Measurements from ENCODE around the gene ACSF2.

Gene ACSF2

GRCh38 chr17:50519141-50519834 is 93.3 kb downstream of the ACSF2 start:
- POLR2A ChIA-PET: no interaction called here
- H3K27ac ChIP-seq (ENCODE audit: insufficient read depth in 1 of 2, low read depth in 1 of 2, low read length in 2 of 2, poor library complexity in 1 of 2, severe bottlenecking in 2 of 2): no peak overlapping the region
- no peak for DNase-seq
- CTCF ChIA-PET: interaction anchor here (1.4 to 1.7 kb wide), 2 partner anchors 12 to 18 kb away, joined by 3 to 4 read pairs; no protein-coding TSS in a partner anchor
- peaks cover 0 to 3% (median 0%) of the 10 kb centered on the region in 4 experiments for H3K36me3 ChIP-seq (ENCODE audit: control insufficient read depth in 4 of 4, insufficient read depth in 4 of 4, low read length in 3 of 4)
- 87% methylated on average over 5 of the region's 8 CpGs for WGBS (ENCODE audit: insufficient coverage)
- H3K9me3 ChIP-seq (ENCODE audit: control extremely low read depth in 1 of 5, control insufficient read depth in 4 of 5, insufficient read depth in 2 of 5, low read depth in 1 of 5, low read length in 4 of 5): no peaks in the 10 kb centered on the region
- peaks cover 0 to 4% (median 0%) of the 10 kb centered on the region in 5 experiments for H3K27me3 ChIP-seq (replicated peaks in 2 of 5; ENCODE audit: control insufficient read depth in 4 of 5, insufficient read depth in 5 of 5, low read length in 4 of 5)
- H3K4me3 ChIP-seq (ENCODE audit: control insufficient read depth in 1 of 7, extremely low read depth in 1 of 7, insufficient read depth in 4 of 7, low read depth in 2 of 7, low read length in 6 of 7): no peak overlapping the region
- H3K4me1 ChIP-seq (ENCODE audit: control extremely low read depth in 1 of 4, control insufficient read depth in 4 of 4, insufficient read depth in 4 of 4, low read length in 3 of 4): no peaks in the 10 kb centered on the region

- H3K4me1 ChIP-seq (ENCODE audit: control extremely low read depth in 1 of 4, control insufficient read depth in 4 of 4, insufficient read depth in 4 of 4, low read length in 3 of 4): no peaks in the 10 kb centered on the region
- CTCF ChIA-PET: interaction anchor here (1.0 to 1.7 kb wide), 4 partner anchors 9 to 30 kb away, joined by 3 to 4 read pairs (median 4); no protein-coding TSS in a partner anchor
These were observed 94.5 kb downstream of the ACSF2 start for GRCh38 chr17:50520483-50520882.

GRCh38 chr17:50521514-50521913 is 95.5 kb downstream of the ACSF2 start:
- H3K4me1 ChIP-seq (ENCODE audit: control extremely low read depth in 1 of 4, control insufficient read depth in 4 of 4, insufficient read depth in 4 of 4, low read length in 3 of 4): no peaks in the 10 kb centered on the region
- H3K36me3 ChIP-seq (ENCODE audit: control insufficient read depth in 4 of 4, insufficient read depth in 4 of 4, low read length in 3 of 4): peaks cover 0 to 3% (median 0%) of the 10 kb centered on the region in 4 experiments
- DNase-seq: no peak
- H3K9me3 ChIP-seq (ENCODE audit: control extremely low read depth in 1 of 5, control insufficient read depth in 4 of 5, insufficient read depth in 2 of 5, low read depth in 1 of 5, low read length in 4 of 5): no peaks in the 10 kb centered on the region
- H3K27me3 ChIP-seq (replicated peaks in 2 of 5; ENCODE audit: control insufficient read depth in 4 of 5, insufficient read depth in 5 of 5, low read length in 4 of 5): peaks cover 0 to 4% (median 0%) of the 10 kb centered on the region in 5 experiments
- POLR2A ChIA-PET: no interaction called here
- 88% methylated on average over 2 of the region's 2 CpGs for WGBS (ENCODE audit: insufficient coverage)
- no peak overlapping the region for H3K4me3 ChIP-seq (ENCODE audit: control insufficient read depth in 1 of 7, extremely low read depth in 1 of 7, insufficient read depth in 4 of 7, low read depth in 2 of 7, low read length in 6 of 7)
- CTCF ChIA-PET: interaction anchor here (1.0 to 1.4 kb wide), 3 partner anchors 9 to 29 kb away, joined by 4 to 8 read pairs (median 4); no protein-coding TSS in a partner anchor
- no peak overlapping the region for H3K27ac ChIP-seq (ENCODE audit: insufficient read depth in 1 of 2, low read depth in 1 of 2, low read length in 2 of 2, poor library complexity in 1 of 2, severe bottlenecking in 2 of 2)

More at GRCh38 chr17:50520483-50520882, 94.5 kb downstream of the ACSF2 start:
- Histone ChIP-seq H3K4me3 (ENCODE audit: control insufficient read depth in 1 of 7, extremely low read depth in 1 of 7, insufficient read depth in 4 of 7, low read depth in 2 of 7, low read length in 6 of 7) (no peak overlapping the region), H3K9me3 (ENCODE audit: control extremely low read depth in 1 of 5, control insufficient read depth in 4 of 5, insufficient read depth in 2 of 5, low read depth in 1 of 5, low read length in 4 of 5) (no peaks in the 10 kb centered on the region), H3K27ac (ENCODE audit: insufficient read depth in 1 of 2, low read depth in 1 of 2, low read length in 2 of 2, poor library complexity in 1 of 2, severe bottlenecking in 2 of 2) (no peak overlapping the region), H3K36me3 (ENCODE audit: control insufficient read depth in 4 of 4, insufficient read depth in 4 of 4, low read length in 3 of 4) (peaks cover 0 to 3% (median 0%) of the 10 kb centered on the region in 4 experiments), H3K27me3 (replicated peaks in 2 of 5; ENCODE audit: control insufficient read depth in 4 of 5, insufficient read depth in 5 of 5, low read length in 4 of 5) (peaks cover 0 to 4% (median 0%) of the 10 kb centered on the region in 5 experiments)
- WGBS (ENCODE audit: insufficient coverage): 71% methylated on average over 1 of the region's 2 CpGs
- POLR2A ChIA-PET: no interaction called here
- no peak for DNase-seq

GRCh38 chr17:50522766-50523165 is 96.7 kb downstream of the ACSF2 start:
- DNase-seq: no peak
- peaks cover 0 to 9% (median 7%) of the 10 kb centered on the region in 4 experiments for H3K4me1 ChIP-seq (ENCODE audit: control extremely low read depth in 1 of 4, control insufficient read depth in 4 of 4, insufficient read depth in 4 of 4, low read length in 3 of 4)
- H3K27me3 ChIP-seq (replicated peaks in 2 of 5; ENCODE audit: control insufficient read depth in 4 of 5, insufficient read depth in 5 of 5, low read length in 4 of 5): peaks cover 0 to 4% (median 0%) of the 10 kb centered on the region in 5 experiments
- no peak overlapping the region for H3K4me3 ChIP-seq (ENCODE audit: control insufficient read depth in 1 of 7, extremely low read depth in 1 of 7, insufficient read depth in 4 of 7, low read depth in 2 of 7, low read length in 6 of 7)
- 97% methylated on average over 10 of the region's 10 CpGs for WGBS (ENCODE audit: insufficient coverage)
- no peaks in the 10 kb centered on the region for H3K9me3 ChIP-seq (ENCODE audit: control extremely low read depth in 1 of 5, control insufficient read depth in 4 of 5, insufficient read depth in 2 of 5, low read depth in 1 of 5, low read length in 4 of 5)
- ChIA-PET CTCF (no interaction called here), POLR2A (no interaction called here)
- H3K27ac ChIP-seq (ENCODE audit: insufficient read depth in 1 of 2, low read depth in 1 of 2, low read length in 2 of 2, poor library complexity in 1 of 2, severe bottlenecking in 2 of 2): no peak overlapping the region
- peaks cover 0 to 3% (median 0%) of the 10 kb centered on the region in 4 experiments for H3K36me3 ChIP-seq (ENCODE audit: control insufficient read depth in 4 of 4, insufficient read depth in 4 of 4, low read length in 3 of 4)

- ChIA-PET CTCF (no interaction called here), POLR2A (interaction anchor here (0.6 kb wide), 1 partner anchor 151 kb away, joined by 3 read pairs; no protein-coding TSS in a partner anchor)
- 95% methylated on average over 2 of the region's 2 CpGs for WGBS (ENCODE audit: insufficient coverage)
- H3K9me3 ChIP-seq (ENCODE audit: control extremely low read depth in 1 of 5, control insufficient read depth in 4 of 5, insufficient read depth in 2 of 5, low read depth in 1 of 5, low read length in 4 of 5): no peaks in the 10 kb centered on the region
- H3K36me3 ChIP-seq (ENCODE audit: control insufficient read depth in 4 of 4, insufficient read depth in 4 of 4, low read length in 3 of 4): peaks cover 0 to 3% (median 0%) of the 10 kb centered on the region in 4 experiments
- H3K4me3 ChIP-seq (ENCODE audit: control insufficient read depth in 1 of 7, extremely low read depth in 1 of 7, insufficient read depth in 4 of 7, low read depth in 2 of 7, low read length in 6 of 7): no peak overlapping the region
- H3K4me1 ChIP-seq (ENCODE audit: control extremely low read depth in 1 of 4, control insufficient read depth in 4 of 4, insufficient read depth in 4 of 4, low read length in 3 of 4): peaks cover 0 to 9% (median 7%) of the 10 kb centered on the region in 4 experiments
- no peak overlapping the region for H3K27ac ChIP-seq (ENCODE audit: insufficient read depth in 1 of 2, low read depth in 1 of 2, low read length in 2 of 2, poor library complexity in 1 of 2, severe bottlenecking in 2 of 2)
- no peak for DNase-seq
- peaks cover 0 to 4% (median 0%) of the 10 kb centered on the region in 5 experiments for H3K27me3 ChIP-seq (replicated peaks in 2 of 5; ENCODE audit: control insufficient read depth in 4 of 5, insufficient read depth in 5 of 5, low read length in 4 of 5)
These were observed 97.2 kb downstream of the ACSF2 start for GRCh38 chr17:50523208-50523607.

Measured in common myeloid progenitor, CD34-positive (primary cell).